ENCODE data around the gene ROR1.

The ROR1 gene

GRCh38 chr1:63954187-63954586 is 180.4 kb downstream of the ROR1 start:
- Histone ChIP-seq H3K79me2 (no peaks in the 10 kb centered on the region), H2AFZ (no peak overlapping the region), H3K9ac (no peak overlapping the region), H3K27ac (no peak overlapping the region), H3K4me1 (peaks cover 14% of the 10 kb centered on the region), H3K9me3 (ENCODE audit: control insufficient read depth, low read length) (no peaks in the 10 kb centered on the region), H3K4me3 (ENCODE audit: low read depth, low read length) (no peak overlapping the region), H3K4me2 (ENCODE audit: low read length) (no peak overlapping the region), H3K36me3 (ENCODE audit: control insufficient read depth, insufficient read depth, low read length) (no peaks in the 10 kb centered on the region), H3K27me3 (ENCODE audit: control insufficient read depth, insufficient read depth, low read length) (no peaks in the 10 kb centered on the region)
- no peak for TF ChIP-seq CTCF (IDR thresholded peaks at IDR 0.05)

- Histone ChIP-seq H3K36me3 (ENCODE audit: control insufficient read depth, insufficient read depth, low read length) (no peaks in the 10 kb centered on the region), H3K9me3 (ENCODE audit: control insufficient read depth, low read length) (no peaks in the 10 kb centered on the region), H3K9ac (no peak overlapping the region), H3K4me2 (ENCODE audit: low read length) (no peak overlapping the region), H2AFZ (no peak overlapping the region), H3K27me3 (ENCODE audit: control insufficient read depth, insufficient read depth, low read length) (no peaks in the 10 kb centered on the region), H3K27ac (no peak overlapping the region), H3K79me2 (no peaks in the 10 kb centered on the region), H3K4me1 (peaks cover 3% of the 10 kb centered on the region), H3K4me3 (ENCODE audit: low read depth, low read length) (no peak overlapping the region)
- no peak for TF ChIP-seq CTCF (IDR thresholded peaks at IDR 0.05)
Observed at GRCh38 chr1:63955370-63956145, 181.7 kb downstream of the ROR1 start.

GRCh38 chr1:63958556-63958955 is 184.7 kb downstream of the ROR1 start:
- no peaks in the 10 kb centered on the region for H3K4me1 ChIP-seq
- no peak overlapping the region for H2AFZ ChIP-seq
- no peaks in the 10 kb centered on the region for H3K79me2 ChIP-seq
- no peaks in the 10 kb centered on the region for H3K27me3 ChIP-seq (ENCODE audit: control insufficient read depth, insufficient read depth, low read length)
- no peaks in the 10 kb centered on the region for H3K36me3 ChIP-seq (ENCODE audit: control insufficient read depth, insufficient read depth, low read length)
- no peak overlapping the region for H3K4me3 ChIP-seq (ENCODE audit: low read depth, low read length)
- no peaks in the 10 kb centered on the region for H3K9me3 ChIP-seq (ENCODE audit: control insufficient read depth, low read length)
- H3K27ac ChIP-seq, result no peak overlapping the region
- no peak for TF ChIP-seq CTCF (IDR thresholded peaks at IDR 0.05)
- no peak overlapping the region for H3K4me2 ChIP-seq (ENCODE audit: low read length)
- no peak overlapping the region for H3K9ac ChIP-seq

DNA sequence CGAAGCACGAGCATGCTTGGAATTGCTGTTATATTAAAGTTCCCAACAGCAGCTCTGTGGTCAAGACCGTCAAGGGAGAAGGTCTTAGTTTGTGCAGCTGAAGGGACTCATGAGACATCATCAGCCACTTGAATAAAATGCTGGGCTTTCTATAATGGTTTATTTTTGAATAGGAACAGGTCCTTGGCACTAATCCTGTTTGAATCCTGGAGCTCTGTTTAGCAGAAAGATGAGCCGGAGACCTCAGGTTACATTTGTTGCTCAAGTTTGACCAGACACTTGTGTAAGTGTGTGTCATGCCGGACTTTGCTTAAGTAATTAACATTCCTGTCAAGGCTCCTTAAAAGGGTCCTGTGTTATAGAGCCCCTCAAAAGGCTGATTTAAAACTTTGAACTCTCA is 186.5 kb downstream of the ROR1 start:
- Histone ChIP-seq H3K36me3 (ENCODE audit: control insufficient read depth, insufficient read depth, low read length) (no peaks in the 10 kb centered on the region), H2AFZ (no peak overlapping the region), H3K9ac (no peak overlapping the region), H3K27me3 (ENCODE audit: control insufficient read depth, insufficient read depth, low read length) (no peaks in the 10 kb centered on the region), H3K4me2 (ENCODE audit: low read length) (no peak overlapping the region), H3K79me2 (no peaks in the 10 kb centered on the region), H3K9me3 (ENCODE audit: control insufficient read depth, low read length) (no peaks in the 10 kb centered on the region), H3K27ac (no peak overlapping the region), H3K4me3 (ENCODE audit: low read depth, low read length) (no peak overlapping the region), H3K4me1 (no peaks in the 10 kb centered on the region)
- TF ChIP-seq CTCF (IDR thresholded peaks at IDR 0.05), result no peak

DNA sequence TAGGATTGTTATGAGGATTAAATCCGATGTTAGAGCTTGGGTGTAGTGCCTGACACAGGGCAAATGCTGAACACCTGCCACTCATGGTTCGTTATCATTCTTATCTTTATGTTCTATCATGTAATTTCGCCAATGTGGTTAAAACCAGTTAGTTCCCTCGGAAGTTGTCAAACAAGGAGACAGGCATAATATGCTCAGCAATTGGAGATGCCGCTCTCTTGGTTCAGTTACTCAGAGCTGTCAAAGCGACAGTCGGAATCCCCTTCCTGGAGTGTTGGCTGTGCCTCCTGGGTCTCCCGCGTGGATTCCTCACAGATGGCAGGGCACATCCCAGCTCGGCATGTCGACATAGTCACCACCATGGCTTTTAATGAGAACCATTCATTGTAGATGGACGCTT is 192.2 kb downstream of the ROR1 start:
- H3K9ac ChIP-seq, result no peak overlapping the region
- H3K4me3 ChIP-seq (ENCODE audit: low read depth, low read length), result no peak overlapping the region
- H3K79me2 ChIP-seq, result no peaks in the 10 kb centered on the region
- H3K27ac ChIP-seq, result no peak overlapping the region
- H3K4me2 ChIP-seq (ENCODE audit: low read length), result no peak overlapping the region
- H3K9me3 ChIP-seq (ENCODE audit: control insufficient read depth, low read length), result no peaks in the 10 kb centered on the region
- no peaks in the 10 kb centered on the region for H3K27me3 ChIP-seq (ENCODE audit: control insufficient read depth, insufficient read depth, low read length)
- TF ChIP-seq CTCF (IDR thresholded peaks at IDR 0.05), result no peak
- peaks cover 5% of the 10 kb centered on the region for H3K4me1 ChIP-seq
- H2AFZ ChIP-seq, result no peak overlapping the region
- no peaks in the 10 kb centered on the region for H3K36me3 ChIP-seq (ENCODE audit: control insufficient read depth, insufficient read depth, low read length)

Data from parathyroid adenoma (tissue), 2 donors.